Stimulated activated CD8-positive, alpha-beta memory T cell treated with anti-CD3 and anti-CD28 coated beads, Interleukin-15, amount 100 ng/mL, for 48 hours (primary cell): ENCODE data around the gene ADGRD1.

Source experiments
- DNase-seq, 2 donors: peaks; one replicate each; pipeline ENCODE4 v3.0.0-alpha.2; 2020; ENCODE audit warnings: low read depth in 2 of 2

The ADGRD1 gene

GRCh38 chr12:131162113-131162512 lies 208.4 kb downstream of the ADGRD1 start:
- no peak for DNase-seq

DNA sequence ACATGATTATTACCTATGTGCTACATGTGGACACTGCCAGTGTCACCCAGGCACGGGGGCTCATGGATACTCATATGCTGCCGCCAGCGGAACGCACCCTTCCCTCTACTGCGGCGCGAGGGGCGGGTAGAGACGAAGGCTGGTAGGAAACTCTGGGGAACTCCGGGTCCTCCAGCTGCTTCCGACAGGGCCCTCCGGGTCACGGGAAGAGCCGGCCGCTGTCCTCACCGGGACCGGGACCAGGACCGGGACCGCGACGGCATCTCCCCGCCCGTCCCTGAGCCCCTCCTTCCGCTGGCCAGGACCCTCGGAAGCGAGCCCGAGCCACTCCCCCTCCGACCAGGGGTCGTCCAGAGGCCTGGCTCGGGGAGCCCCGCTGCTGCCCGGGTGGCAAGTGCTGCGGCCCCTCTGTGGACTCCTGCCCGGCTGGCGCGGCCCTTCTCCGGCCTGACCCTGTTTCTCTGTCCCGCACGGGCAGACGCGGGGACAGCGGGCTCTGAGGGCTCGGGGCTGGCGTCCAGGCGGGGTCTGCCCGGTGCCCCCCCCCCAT lies 209.6 kb downstream of the ADGRD1 start:
- DNase-seq: no peak

DNA sequence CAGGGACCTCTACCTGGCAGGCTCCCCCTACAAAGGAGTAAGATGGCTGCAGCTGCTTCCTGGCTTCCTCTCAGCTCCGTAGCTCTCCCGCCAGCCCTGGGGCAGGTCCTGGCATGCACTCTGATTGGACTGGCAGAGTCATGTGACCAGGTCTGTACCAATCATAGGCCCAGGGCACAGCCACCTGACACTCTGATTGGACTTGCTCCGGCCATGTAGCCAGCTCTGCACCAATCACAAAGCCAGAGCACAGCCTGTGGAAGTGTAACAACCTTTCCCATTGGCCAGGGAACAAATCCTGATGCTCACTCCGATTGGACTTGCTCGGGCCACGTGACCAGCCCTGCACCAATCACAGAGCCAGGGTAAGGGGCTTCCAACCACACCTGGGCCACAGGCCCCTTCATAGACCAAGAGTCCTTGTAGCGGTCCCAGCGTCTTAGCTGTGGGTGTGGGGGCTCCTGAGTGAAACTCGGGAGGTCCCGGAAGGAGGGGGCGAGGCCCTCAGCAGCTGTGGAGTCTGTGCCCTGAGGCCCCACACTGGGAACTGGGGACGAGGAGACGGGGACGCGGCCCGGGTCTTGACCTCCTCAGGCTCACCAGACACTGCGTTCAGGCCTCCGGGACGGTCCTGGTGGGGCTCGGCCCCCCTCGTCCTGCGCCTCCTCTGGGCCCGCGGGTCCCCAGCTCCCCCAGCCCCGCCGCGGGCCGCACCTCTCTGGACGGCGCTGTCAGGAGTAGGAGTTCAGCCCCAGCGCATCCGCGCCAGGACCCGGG lies 210.6 kb downstream of the ADGRD1 start:
- no peak for DNase-seq

DNA sequence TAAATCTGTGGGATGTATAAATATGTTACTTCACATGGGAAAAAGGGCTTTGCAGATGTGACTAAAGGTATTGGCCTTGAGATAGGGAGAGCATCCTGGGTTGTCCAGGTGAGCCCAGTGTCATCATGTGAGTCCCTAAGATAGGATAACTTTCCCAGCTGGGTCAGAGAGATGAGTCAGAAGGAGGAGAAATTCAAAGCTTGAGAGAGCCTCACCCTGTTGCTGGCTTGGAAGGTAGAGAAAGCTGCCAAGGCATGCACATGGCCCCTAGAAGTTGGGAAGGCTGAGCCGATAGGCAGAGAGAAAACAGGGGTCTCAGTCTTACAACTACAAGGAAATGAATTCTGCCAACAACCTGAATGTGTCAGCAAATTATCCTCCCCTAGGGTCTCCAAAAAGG lies 213.0 kb downstream of the ADGRD1 start:
- DNase-seq: no peak

DNA sequence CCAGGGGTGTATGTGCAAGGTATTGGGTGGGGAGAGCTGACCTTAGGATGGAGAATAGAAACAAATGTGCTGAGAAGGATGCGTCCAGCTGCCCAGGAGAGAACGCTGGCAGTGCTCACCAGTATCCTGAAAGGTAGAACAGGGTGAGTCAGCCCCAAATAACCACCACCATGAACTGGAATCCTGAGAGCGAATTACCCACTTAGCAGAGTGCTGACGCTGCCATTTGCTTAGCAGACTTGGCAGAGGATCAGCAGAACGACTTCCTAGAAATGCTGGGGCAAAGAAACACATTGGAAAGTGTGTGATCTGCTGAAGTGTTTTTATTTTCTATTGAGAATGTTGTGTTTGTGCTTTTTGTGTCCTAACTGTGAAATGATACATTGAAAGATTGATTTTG lies 213.6 kb downstream of the ADGRD1 start:
- no peak for DNase-seq

DNA sequence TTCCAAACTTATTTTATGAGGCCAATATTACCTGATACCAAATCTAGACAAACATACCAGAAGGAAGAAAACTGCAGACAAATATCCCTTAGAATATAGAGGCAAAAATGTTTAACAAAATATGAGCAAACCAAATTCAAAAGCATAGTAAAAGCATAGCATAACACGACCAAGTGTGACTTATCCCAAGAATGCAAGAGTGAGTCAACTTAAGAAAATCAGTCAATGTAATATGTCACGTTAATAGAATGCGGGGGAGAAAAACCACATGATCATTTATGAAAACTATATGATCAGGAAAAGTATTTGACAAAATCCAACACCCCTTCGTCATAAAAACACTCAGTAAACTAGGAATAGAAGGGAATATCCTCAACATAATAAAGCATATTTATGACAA lies 217.3 kb downstream of the ADGRD1 start:
- no peak for DNase-seq

DNA sequence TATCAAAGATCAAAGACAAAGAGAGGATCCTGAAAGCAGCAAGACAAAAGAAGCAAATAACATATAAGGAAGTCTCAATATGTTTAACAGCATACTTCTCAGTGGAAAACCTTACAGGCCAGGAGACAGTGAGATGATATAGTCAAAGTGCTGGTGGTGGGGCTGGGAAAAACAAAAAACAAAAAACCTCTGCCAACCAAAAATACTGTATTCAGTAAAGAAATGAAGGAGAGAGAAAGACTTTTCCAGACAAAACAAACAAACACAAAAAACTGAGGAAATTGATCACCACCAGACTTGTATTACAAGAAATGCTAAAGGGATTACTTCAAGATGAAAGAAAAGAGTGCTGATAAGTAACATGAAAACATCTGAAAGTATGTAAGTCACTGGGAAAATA lies 221.2 kb downstream of the ADGRD1 start:
- DNase-seq: no peak

GRCh38 chr12:131176266-131176665 lies 222.6 kb downstream of the ADGRD1 start:
- no peak for DNase-seq

GRCh38 chr12:131176926-131177325 lies 223.2 kb downstream of the ADGRD1 start:
- DNase-seq: no peak

GRCh38 chr12:131177599-131177998 lies 223.9 kb downstream of the ADGRD1 start:
- no peak for DNase-seq

DNA sequence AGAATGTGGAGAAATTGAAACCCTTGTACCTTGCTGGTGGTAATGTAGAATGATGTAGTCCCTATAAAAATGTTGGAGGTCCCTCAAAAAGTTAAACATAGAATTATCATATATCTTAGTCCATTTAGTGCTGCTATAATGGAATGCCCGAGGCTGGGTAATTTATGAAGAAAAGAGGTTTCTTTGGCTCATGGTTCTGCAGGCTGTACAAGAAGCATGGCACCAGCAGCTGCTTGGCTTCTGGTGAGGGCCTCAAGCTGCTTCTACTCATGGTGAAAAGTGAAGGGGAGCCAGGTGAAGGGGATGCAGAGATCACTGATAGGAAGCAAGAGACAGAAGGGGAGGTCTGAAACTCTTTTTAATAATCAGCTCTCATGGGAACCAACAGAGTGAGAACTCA lies 233.9 kb downstream of the ADGRD1 start:
- DNase-seq: no peak

DNA sequence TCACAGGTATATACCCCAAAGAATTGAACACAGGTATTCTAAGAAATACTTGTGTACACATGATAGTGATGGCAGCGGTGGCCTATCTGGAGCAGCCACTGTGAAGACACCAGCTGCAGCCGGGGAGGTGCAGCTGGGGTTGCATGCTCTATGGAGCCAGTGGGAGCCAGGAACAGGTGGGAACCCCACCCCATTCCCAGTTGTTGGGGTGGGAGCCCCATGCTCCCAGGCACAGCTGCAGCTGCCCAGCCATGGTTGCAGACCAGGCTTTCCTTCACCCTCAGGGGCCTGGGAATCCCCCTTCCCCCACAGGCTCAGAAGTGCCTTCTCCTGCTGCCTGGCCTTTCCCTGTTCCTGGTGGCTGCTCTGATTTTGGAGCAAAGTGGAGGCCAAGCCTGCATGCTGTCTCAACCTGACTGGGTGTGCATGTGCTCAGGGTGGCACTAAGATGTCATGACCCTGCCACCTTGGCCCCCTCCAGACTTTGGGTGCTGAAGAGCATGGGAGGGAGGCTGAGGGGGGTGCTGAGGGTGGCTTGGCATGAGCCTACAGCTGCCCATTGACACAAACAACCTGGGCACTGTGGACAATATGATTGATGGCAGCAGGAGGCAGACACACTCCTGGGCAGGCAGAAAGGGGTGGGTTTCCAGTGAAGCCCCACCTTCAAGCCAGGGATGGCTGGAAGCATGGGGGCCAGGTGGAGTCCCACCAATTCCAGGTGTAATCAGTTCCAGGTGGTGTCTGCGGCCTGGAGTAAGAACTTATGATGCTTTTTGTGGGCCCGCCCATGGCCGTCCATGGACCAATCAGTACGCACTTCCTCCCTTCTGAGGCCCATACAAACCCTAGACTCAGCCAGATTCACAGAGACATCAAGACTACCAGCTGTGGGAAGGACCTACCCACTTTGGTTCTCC lies 234.7 kb downstream of the ADGRD1 start:
- DNase-seq: no peak

DNA sequence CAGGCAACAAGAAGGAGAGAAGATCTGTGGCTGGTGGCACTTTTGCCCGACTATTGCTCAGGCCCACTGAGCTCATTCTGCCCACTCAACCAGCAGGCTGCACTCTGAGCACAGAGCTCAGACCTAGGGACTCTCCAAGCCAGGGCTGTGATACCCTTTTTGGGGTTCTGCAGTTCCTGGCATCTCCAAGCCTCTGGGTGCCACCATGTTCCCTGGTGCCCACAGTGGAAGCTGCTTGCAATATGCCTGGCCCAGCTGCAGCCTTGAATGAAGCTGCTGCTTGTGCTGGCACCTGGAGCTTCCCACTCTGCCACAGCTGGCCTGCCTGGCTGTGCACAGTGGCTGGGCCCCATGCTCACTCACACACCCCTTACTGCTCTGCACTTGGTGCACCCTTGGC lies 236.1 kb downstream of the ADGRD1 start:
- DNase-seq: no peak

GRCh38 chr12:131190965-131191364 lies 237.3 kb downstream of the ADGRD1 start:
- DNase-seq: no peak
